ENCODE data around the gene PPP1R15B. TPM values are rescaled to one million over a fixed set of nuclear protein-coding genes. Genes with fewer than 3 reads are reported as not detected.
A peak's percentile ranks its signal among the peaks of the same experiment; 100 is the strongest.

Gene PPP1R15B
- total RNA-seq, 2 donors from 2014 or later: 54.6 to 138 TPM

- H3K9me3 Mint-ChIP-seq: no peaks in the 10 kb centered on the region
- ATAC-seq (no peak), DNase-seq (ENCODE audit: low spot score in 2 of 2) (no peak)
- peak overlapping the region in 1 of 2 donors; percentile 62 for H3K27ac Mint-ChIP-seq
- H3K36me3 Mint-ChIP-seq: no peaks in the 10 kb centered on the region
Observed at GRCh38 chr1:204367956-204368355, 43.7 kb downstream of the PPP1R15B start.

DNA sequence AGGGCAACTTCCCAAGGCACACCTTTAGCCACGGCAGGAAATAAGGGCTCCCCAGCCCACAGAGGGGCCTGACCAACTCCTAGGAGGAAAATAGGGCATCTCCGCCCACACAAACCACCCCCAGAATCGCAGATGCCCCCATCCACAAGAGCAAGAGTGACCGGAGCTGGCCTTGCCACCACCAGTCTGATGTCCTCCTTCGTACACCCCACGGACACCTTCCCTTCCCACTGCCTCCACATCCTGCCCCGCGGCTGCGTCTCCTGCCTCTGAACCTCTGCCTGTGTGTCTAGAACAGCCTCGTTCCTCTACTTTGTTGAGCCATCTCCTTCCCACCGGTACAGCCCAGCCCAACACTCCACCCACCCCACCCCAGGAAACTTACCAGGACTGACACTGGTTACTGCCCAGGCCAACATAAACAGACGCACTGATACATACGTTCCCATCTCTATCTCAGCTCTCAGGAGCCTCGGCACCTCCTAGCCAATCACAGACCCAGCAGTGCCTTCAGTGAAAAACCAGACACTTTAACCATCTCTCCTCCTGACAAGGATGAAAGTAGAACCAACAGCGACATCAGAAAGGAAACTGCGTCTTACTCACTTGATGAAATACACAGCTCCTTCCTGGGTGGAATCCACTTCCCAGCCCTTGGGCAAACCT is 44.3 kb downstream of the PPP1R15B start:
- Mint-ChIP-seq H3K9me3 (no peaks in the 10 kb centered on the region), H3K27ac (peak overlapping the region in 1 of 2 donors; percentile 62), H3K36me3 (no peaks in the 10 kb centered on the region)
- ATAC-seq (no peak), DNase-seq (ENCODE audit: low spot score in 2 of 2) (no peak)

GRCh38 chr1:204366759-204367158 is 44.9 kb downstream of the PPP1R15B start:
- ATAC-seq: no peak
- Mint-ChIP-seq H3K27ac (peak overlapping the region in 1 of 2 donors; percentile 62), H3K9me3 (no peaks in the 10 kb centered on the region), H3K36me3 (no peaks in the 10 kb centered on the region)
- peak in 1 of 2 donors; percentile 43 for DNase-seq (ENCODE audit: low spot score in 2 of 2)

DNA sequence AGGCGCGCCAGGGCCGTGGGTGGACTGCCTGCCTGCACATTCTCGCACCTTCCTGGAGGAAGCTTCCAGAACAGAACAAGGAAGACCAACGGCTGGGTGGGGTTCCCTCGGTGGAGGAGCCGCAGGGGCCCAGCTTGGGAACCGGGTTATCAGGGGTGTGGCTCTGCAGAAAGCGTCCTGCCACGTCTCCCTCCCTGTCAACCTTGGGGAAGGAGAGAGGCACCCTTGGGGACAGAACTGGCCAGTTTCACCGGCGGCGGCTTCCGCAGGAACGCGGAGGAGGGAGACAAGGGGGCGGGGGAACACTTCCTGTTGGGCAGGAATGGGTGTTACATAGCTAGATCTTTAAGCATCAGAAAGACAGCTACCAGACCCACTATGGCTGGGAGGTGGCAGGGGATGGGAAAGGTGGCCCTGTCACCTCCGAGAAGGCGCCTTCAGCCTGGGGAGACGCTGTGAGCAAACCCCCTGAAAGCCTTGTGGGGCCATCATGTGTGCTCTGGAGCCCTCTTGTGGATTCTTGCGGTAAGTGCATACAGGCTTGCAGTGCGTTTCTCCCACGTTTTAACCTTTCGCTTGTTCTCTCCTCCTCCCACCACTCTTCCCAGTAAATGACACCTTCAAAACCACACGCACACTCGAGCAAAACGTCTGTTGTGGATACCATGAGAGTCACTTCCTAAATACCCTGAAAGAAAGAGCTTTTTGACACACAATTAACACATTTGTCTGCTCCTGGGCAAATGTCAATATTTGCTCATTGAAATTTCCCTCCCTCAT is 48.1 kb downstream of the PPP1R15B start:
- no peaks in the 10 kb centered on the region for H3K9me3 Mint-ChIP-seq
- peak overlapping the region; percentile 58 to 86 for H3K27ac Mint-ChIP-seq

GRCh38 chr1:204362984-204363334 is 48.7 kb downstream of the PPP1R15B start:
- DNase-seq (ENCODE audit: low spot score in 2 of 2) (no peak), ATAC-seq (no peak)
- Mint-ChIP-seq H3K9me3 (no peaks in the 10 kb centered on the region), H3K36me3 (no peaks in the 10 kb centered on the region), H3K27ac (peak overlapping the region; percentile 7 to 58)

More for the DNA sequence above, 48.1 kb downstream of the PPP1R15B start:
- no peaks in the 10 kb centered on the region for H3K36me3 Mint-ChIP-seq
- DNase-seq (ENCODE audit: low spot score in 2 of 2): peak; percentile 70 to 85
- ATAC-seq: peak; percentile 81 to 83

GRCh38 chr1:204361781-204362180 is 49.8 kb downstream of the PPP1R15B start:
- DNase-seq (ENCODE audit: low spot score in 2 of 2): no peak
- H3K27ac Mint-ChIP-seq: no peak overlapping the region
- no peak for ATAC-seq
- no peaks in the 10 kb centered on the region for H3K9me3 Mint-ChIP-seq
- no peaks in the 10 kb centered on the region for H3K36me3 Mint-ChIP-seq

GRCh38 chr1:204361341-204361771 is 50.3 kb downstream of the PPP1R15B start:
- Mint-ChIP-seq H3K36me3 (no peaks in the 10 kb centered on the region), H3K9me3 (no peaks in the 10 kb centered on the region), H3K27ac (no peak overlapping the region)
- DNase-seq (ENCODE audit: low spot score in 2 of 2) (no peak), ATAC-seq (no peak)

DNA sequence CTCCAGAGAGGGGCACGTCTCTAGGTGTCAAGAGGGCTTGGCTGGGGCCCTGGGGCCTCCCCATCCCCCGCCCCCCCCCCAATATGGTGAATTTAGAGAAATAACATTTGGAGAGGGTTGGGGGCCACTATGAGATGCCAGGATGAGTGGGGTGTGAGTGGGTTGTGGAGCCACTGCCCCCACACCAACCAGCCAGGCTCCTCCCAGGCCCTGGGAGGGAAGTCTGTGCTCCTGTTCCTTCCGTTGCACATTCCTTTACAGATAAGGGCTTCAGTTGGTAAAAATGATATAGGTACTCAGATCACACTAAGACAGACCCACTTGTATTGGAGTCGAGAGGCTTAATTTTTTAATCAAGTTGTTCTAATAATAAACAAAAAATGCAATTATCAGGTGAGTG is 51.3 kb downstream of the PPP1R15B start:
- H3K36me3 Mint-ChIP-seq: no peaks in the 10 kb centered on the region
- ATAC-seq (no peak), DNase-seq (ENCODE audit: low spot score in 2 of 2) (no peak)
- no peaks in the 10 kb centered on the region for H3K9me3 Mint-ChIP-seq
- H3K27ac Mint-ChIP-seq: no peak overlapping the region

GRCh38 chr1:204359474-204360255 is 52.0 kb downstream of the PPP1R15B start, which contains the start of gene PLEKHA6:
Gene PLEKHA6, minus strand, starts transcription at chr1:204359929. Its CDS starts 86,202 bp downstream, at chr1:204273727.
- DNase-seq (ENCODE audit: low spot score in 2 of 2) (no peak), ATAC-seq (no peak)
- Mint-ChIP-seq H3K27ac (no peak within 1 kb of the TSS), H3K36me3 (no peaks in the 10 kb centered on the region), H3K9me3 (no peaks in the 10 kb centered on the region)

DNA sequence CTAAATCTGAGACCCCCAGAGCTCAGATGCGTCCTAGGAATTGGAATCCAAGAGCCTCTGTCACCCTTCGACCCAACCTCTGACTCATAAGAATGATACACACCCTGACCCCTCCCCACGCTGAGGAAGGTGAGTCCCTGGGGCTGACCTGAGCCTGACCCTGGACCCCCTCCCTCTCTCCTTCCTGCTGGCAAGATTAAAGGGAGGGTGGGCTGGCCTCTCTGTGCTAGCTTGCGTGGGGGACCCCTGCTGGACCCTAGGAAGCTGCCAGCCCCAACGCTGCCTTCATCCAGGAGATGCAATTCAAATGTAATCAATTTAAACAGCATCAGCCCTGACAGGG is 52.5 kb downstream of the PPP1R15B start:
- H3K27ac Mint-ChIP-seq: no peak overlapping the region
- DNase-seq (ENCODE audit: low spot score in 2 of 2) (no peak), ATAC-seq (no peak)
- no peaks in the 10 kb centered on the region for H3K36me3 Mint-ChIP-seq
- no peaks in the 10 kb centered on the region for H3K9me3 Mint-ChIP-seq

- H3K36me3 Mint-ChIP-seq: no peaks in the 10 kb centered on the region
- no peak for ATAC-seq
- H3K9me3 Mint-ChIP-seq: no peaks in the 10 kb centered on the region
- no peak overlapping the region for H3K27ac Mint-ChIP-seq
- DNase-seq (ENCODE audit: low spot score in 2 of 2): no peak
Observed at GRCh38 chr1:204358605-204359004, 53.0 kb downstream of the PPP1R15B start.

DNA sequence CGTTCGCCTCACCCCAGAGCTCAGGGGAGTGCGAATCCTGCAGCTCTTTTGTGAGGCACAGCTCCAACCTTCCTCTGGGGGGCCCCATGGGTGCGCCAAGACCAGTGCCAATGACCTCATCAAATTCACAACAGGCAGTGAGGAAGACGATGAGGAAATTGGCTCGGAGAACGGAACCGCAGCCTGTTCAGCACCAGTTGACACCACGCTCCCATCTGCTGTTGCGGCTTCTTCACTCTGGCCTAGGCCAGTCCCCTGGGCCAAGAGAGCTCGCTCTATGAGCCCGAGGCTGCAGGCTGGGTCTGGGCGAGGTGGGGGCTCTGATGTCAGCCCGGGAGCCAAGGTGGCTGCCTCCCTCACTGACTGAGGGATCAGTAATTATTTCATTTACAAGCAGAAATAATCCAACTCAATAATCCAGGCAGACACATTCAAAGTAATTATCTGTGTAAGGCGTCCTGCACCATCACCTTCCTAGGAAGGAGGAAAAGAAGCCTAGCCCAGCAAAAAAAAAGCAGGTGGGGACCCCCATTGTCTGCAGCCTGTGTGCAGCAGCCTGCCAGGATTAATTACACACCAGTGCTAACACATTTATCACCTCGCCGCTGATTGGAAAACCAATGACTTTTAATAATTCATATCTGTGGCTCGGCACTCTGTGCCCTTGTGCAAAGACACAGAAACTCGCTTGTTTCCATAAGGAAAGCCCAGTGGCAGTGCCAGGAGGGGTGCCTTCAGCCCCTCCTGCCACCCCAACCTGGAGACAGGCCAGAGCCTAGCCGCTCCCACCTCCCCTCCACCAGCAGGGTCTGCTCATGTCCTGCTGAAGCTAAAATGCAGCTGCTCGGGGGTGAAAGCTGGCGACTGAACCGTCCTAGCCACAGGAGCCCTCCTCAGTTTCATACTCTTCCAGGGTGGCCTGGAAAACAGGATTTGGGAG is 53.8 kb downstream of the PPP1R15B start:
- Mint-ChIP-seq H3K27ac (no peak overlapping the region), H3K36me3 (no peaks in the 10 kb centered on the region), H3K9me3 (no peaks in the 10 kb centered on the region)
- DNase-seq (ENCODE audit: low spot score in 2 of 2) (no peak), ATAC-seq (no peak)

DNA sequence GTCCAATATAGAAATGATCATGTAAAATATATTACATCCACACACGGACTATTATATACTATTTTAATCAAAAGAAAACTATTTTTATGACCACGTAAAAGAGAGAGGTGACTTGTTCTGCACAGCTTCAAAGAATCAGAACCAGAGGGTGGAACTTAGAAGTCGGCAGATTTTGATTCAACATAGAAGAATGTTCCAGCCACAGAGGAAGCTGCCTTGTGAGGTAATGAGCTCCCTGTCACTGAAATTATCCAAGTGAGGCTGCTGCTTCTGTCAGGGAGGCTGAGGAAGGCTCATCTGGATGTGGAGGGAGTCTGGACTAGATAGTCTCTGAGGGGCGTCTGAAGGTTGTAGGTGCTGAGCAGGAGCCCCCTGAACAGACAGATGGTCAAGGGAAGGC is 54.6 kb downstream of the PPP1R15B start:
- ATAC-seq: no peak
- Mint-ChIP-seq H3K27ac (no peak overlapping the region), H3K9me3 (no peaks in the 10 kb centered on the region), H3K36me3 (no peaks in the 10 kb centered on the region)
- no peak for DNase-seq (ENCODE audit: low spot score in 2 of 2)

DNA sequence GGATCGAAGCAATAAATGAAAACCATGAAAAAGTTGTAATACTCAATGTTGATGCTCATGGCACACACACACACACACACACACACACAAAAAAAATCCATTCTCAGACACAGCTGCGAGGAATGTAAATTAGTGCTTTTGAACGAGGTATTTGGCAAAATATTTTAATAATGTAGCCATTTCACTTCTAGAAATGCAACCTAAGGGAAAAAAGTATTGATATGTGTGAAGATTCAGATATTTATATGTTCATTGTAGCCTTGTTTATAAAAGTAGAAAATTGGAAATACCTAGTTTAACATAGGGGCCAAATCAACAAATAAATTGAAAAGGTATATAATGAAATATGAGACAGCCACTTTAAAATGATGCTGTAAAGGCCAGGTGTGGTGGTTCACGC is 55.7 kb downstream of the PPP1R15B start:
- no peak for DNase-seq (ENCODE audit: low spot score in 2 of 2)
- Mint-ChIP-seq H3K27ac (no peak overlapping the region), H3K9me3 (no peaks in the 10 kb centered on the region), H3K36me3 (no peaks in the 10 kb centered on the region)
- ATAC-seq: no peak

- H3K36me3 Mint-ChIP-seq: no peaks in the 10 kb centered on the region
- ATAC-seq (no peak), DNase-seq (ENCODE audit: low spot score in 2 of 2) (no peak)
- H3K9me3 Mint-ChIP-seq: no peaks in the 10 kb centered on the region
- no peak overlapping the region for H3K27ac Mint-ChIP-seq
Observed at GRCh38 chr1:204354579-204354978, 57.0 kb downstream of the PPP1R15B start.

All from activated naive CD4-positive, alpha-beta T cell treated with anti-CD3 and anti-CD28 coated beads, Interleukin-2, amount 50 U/mL, for 72 hours (primary cell).